Activated naive CD8-positive, alpha-beta T cell treated with anti-CD3 and anti-CD28 coated beads, Interleukin-2, amount 10 ng/mL, durations not matched to agents 7 days and 5 days (primary cell): ENCODE measurements around the gene TLE5. TPM values are rescaled to one million over a fixed set of nuclear protein-coding genes. Genes with fewer than 3 reads are reported as not detected.
"Not testable (repeated sequence)": the region's sequence is repeated elsewhere in the genome, so short reads cannot be mapped to it uniquely, and the experiment has no call there.

Experiments used
- ATAC-seq: fragments of 150-1000 bp; cut with Tn5 transposase; one replicate; pipeline ENCODE4 v1.10.0; 2021; ENCODE audit warnings: low read depth, moderate library complexity
- POLR2A ChIA-PET: fragments of 350-600 bp; sonication (Branson Sonifier 250); formaldehyde crosslinking; loops from one replicate; lab custom pipeline; 2021; ENCODE audit warnings: antibody characterized with exemption; lab: Charles Lee
- DNase-seq: peaks from one replicate; pipeline ENCODE4 v3.0.0; 2021
- H3K27ac Mint-ChIP-seq: one replicate; pipeline ENCODE4 v1.8.0; 2022; ENCODE audit warnings: mild to moderate bottlenecking, mixed read lengths
- H3K27me3 Mint-ChIP-seq: one replicate; pipeline ENCODE4 v1.8.0; 2022; ENCODE audit warnings: mild to moderate bottlenecking, moderate library complexity, mixed read lengths
- H3K36me3 Mint-ChIP-seq: one replicate; pipeline ENCODE4 v1.8.0; 2021; ENCODE audit warnings: mild to moderate bottlenecking, mixed read lengths
- H3K4me1 Mint-ChIP-seq: one replicate; pipeline ENCODE4 v1.8.0; 2021; ENCODE audit warnings: mixed read lengths
- H3K4me3 Mint-ChIP-seq: one replicate; pipeline ENCODE4 v1.8.0; 2022; ENCODE audit warnings: mild to moderate bottlenecking, moderate library complexity, mixed read lengths
- H3K9me3 Mint-ChIP-seq: one replicate; pipeline ENCODE4 v1.8.0; 2021; ENCODE audit warnings: mixed read lengths
- total RNA-seq, 2 experiments: library from RNA; stranded (reverse); gene quantifications; one replicate each; pipeline ENCODE4 v1.2.3, GENCODE V29; 2021

The TLE5 gene
- total RNA-seq, 2 experiments from 2014 or later: 697 to 718 TPM

GRCh38 chr19:3017923-3018322 lies 44.4 kb downstream of the TLE5 start:
- H3K4me3 Mint-ChIP-seq: no peak overlapping the region
- no peaks in the 10 kb centered on the region for H3K27me3 Mint-ChIP-seq
- H3K27ac Mint-ChIP-seq: no peak overlapping the region
- POLR2A ChIA-PET: interaction anchor here (0.8 kb wide), 1 partner anchor 294 kb away, joined by 4 read pairs; no protein-coding TSS in a partner anchor
- H3K4me1 Mint-ChIP-seq: no peaks in the 10 kb centered on the region
- ATAC-seq (no peak), DNase-seq (no peak)
- H3K36me3 Mint-ChIP-seq: no peaks in the 10 kb centered on the region
- H3K9me3 Mint-ChIP-seq: no peaks in the 10 kb centered on the region

GRCh38 chr19:3015126-3016057 lies 46.9 kb downstream of the TLE5 start:
- no peaks in the 10 kb centered on the region for H3K27me3 Mint-ChIP-seq
- ATAC-seq (no peak), DNase-seq (no peak)
- no peaks in the 10 kb centered on the region for H3K9me3 Mint-ChIP-seq
- H3K36me3 Mint-ChIP-seq: no peaks in the 10 kb centered on the region
- POLR2A ChIA-PET: interaction anchor here (1.4 kb wide), 1 partner anchor 12 kb away, joined by 3 read pairs; no protein-coding TSS in a partner anchor
- no peaks in the 10 kb centered on the region for H3K4me1 Mint-ChIP-seq
- H3K27ac Mint-ChIP-seq: no peak overlapping the region
- no peak overlapping the region for H3K4me3 Mint-ChIP-seq

GRCh38 chr19:3014135-3014534 lies 48.2 kb downstream of the TLE5 start:
- Mint-ChIP-seq H3K4me1 (no peaks in the 10 kb centered on the region), H3K36me3 (no peaks in the 10 kb centered on the region), H3K27ac (no peak overlapping the region), H3K4me3 (no peak overlapping the region), H3K9me3 (no peaks in the 10 kb centered on the region), H3K27me3 (no peaks in the 10 kb centered on the region)
- DNase-seq (no peak), ATAC-seq (no peak)
- POLR2A ChIA-PET: interaction anchor here (0.5 kb wide), 1 partner anchor 316 kb away, joined by 3 read pairs; no protein-coding TSS in a partner anchor

- ATAC-seq (no peak), DNase-seq (no peak)
- H3K36me3 Mint-ChIP-seq: no peaks in the 10 kb centered on the region
- H3K9me3 Mint-ChIP-seq: no peaks in the 10 kb centered on the region
- H3K27ac Mint-ChIP-seq: no peak overlapping the region
- H3K27me3 Mint-ChIP-seq: no peaks in the 10 kb centered on the region
- no peak overlapping the region for H3K4me3 Mint-ChIP-seq
- POLR2A ChIA-PET: no interaction called here
- no peaks in the 10 kb centered on the region for H3K4me1 Mint-ChIP-seq
Measured at GRCh38 chr19:3013263-3013725, 49.0 kb downstream of the TLE5 start.

- Mint-ChIP-seq H3K9me3 (no peaks in the 10 kb centered on the region), H3K36me3 (no peaks in the 10 kb centered on the region), H3K4me3 (no peak overlapping the region), H3K27ac (no peak overlapping the region), H3K4me1 (no peaks in the 10 kb centered on the region), H3K27me3 (no peaks in the 10 kb centered on the region)
- POLR2A ChIA-PET: no interaction called here
- ATAC-seq (no peak), DNase-seq (no peak)
Measured at GRCh38 chr19:3012621-3013262, 49.6 kb downstream of the TLE5 start.

GRCh38 chr19:3012059-3012458 lies 50.2 kb downstream of the TLE5 start:
- H3K4me3 Mint-ChIP-seq, H3K4me1 Mint-ChIP-seq, DNase-seq, H3K27ac Mint-ChIP-seq, H3K9me3 Mint-ChIP-seq, H3K27me3 Mint-ChIP-seq, POLR2A ChIA-PET, ATAC-seq, H3K36me3 Mint-ChIP-seq: not testable (repeated sequence)

GRCh38 chr19:3010871-3011270 lies 51.4 kb downstream of the TLE5 start:
- Mint-ChIP-seq H3K4me3 (no peak overlapping the region), H3K36me3 (no peaks in the 10 kb centered on the region), H3K27me3 (no peaks in the 10 kb centered on the region), H3K4me1 (no peaks in the 10 kb centered on the region), H3K27ac (no peak overlapping the region), H3K9me3 (no peaks in the 10 kb centered on the region)
- POLR2A ChIA-PET: no interaction called here
- ATAC-seq (no peak), DNase-seq (no peak)

GRCh38 chr19:3008994-3009393 lies 53.3 kb downstream of the TLE5 start:
- no peak for DNase-seq
- no peak for ATAC-seq
- POLR2A ChIA-PET: no interaction called here
- no peaks in the 10 kb centered on the region for H3K4me1 Mint-ChIP-seq
- H3K27me3 Mint-ChIP-seq: no peaks in the 10 kb centered on the region
- no peaks in the 10 kb centered on the region for H3K36me3 Mint-ChIP-seq
- no peaks in the 10 kb centered on the region for H3K9me3 Mint-ChIP-seq
- no peak overlapping the region for H3K27ac Mint-ChIP-seq
- no peak overlapping the region for H3K4me3 Mint-ChIP-seq

GRCh38 chr19:3007975-3008374 lies 54.3 kb downstream of the TLE5 start:
- H3K4me3 Mint-ChIP-seq: no peak overlapping the region
- ATAC-seq: no peak
- no peaks in the 10 kb centered on the region for H3K4me1 Mint-ChIP-seq
- no peaks in the 10 kb centered on the region for H3K36me3 Mint-ChIP-seq
- no peak for DNase-seq
- POLR2A ChIA-PET: interaction anchor here (0.6 kb wide), 1 partner anchor 103 kb away, joined by 3 read pairs; no protein-coding TSS in a partner anchor
- H3K27me3 Mint-ChIP-seq: no peaks in the 10 kb centered on the region
- no peaks in the 10 kb centered on the region for H3K9me3 Mint-ChIP-seq
- H3K27ac Mint-ChIP-seq: no peak overlapping the region

GRCh38 chr19:3006075-3006767 lies 56.1 kb downstream of the TLE5 start:
- DNase-seq: no peak
- H3K27ac Mint-ChIP-seq: no peak overlapping the region
- POLR2A ChIA-PET: no interaction called here
- H3K27me3 Mint-ChIP-seq: no peaks in the 10 kb centered on the region
- no peak for ATAC-seq
- H3K36me3 Mint-ChIP-seq: no peaks in the 10 kb centered on the region
- H3K9me3 Mint-ChIP-seq: no peaks in the 10 kb centered on the region
- no peak overlapping the region for H3K4me3 Mint-ChIP-seq
- no peaks in the 10 kb centered on the region for H3K4me1 Mint-ChIP-seq

- Mint-ChIP-seq H3K27me3 (no peaks in the 10 kb centered on the region), H3K4me1 (no peaks in the 10 kb centered on the region), H3K9me3 (no peaks in the 10 kb centered on the region), H3K4me3 (no peak overlapping the region), H3K27ac (no peak overlapping the region), H3K36me3 (no peaks in the 10 kb centered on the region)
- DNase-seq (no peak), ATAC-seq (no peak)
- POLR2A ChIA-PET: interaction anchor here (0.6 kb wide), 1 partner anchor 42 kb away, joined by 3 read pairs; no protein-coding TSS in a partner anchor
Measured at GRCh38 chr19:3005345-3005744, 57.0 kb downstream of the TLE5 start.

GRCh38 chr19:3004522-3004921 lies 57.8 kb downstream of the TLE5 start:
- no peak overlapping the region for H3K27ac Mint-ChIP-seq
- no peak for DNase-seq
- ATAC-seq: no peak
- POLR2A ChIA-PET: no interaction called here
- H3K4me3 Mint-ChIP-seq: no peak overlapping the region
- H3K4me1 Mint-ChIP-seq: no peaks in the 10 kb centered on the region
- no peaks in the 10 kb centered on the region for H3K9me3 Mint-ChIP-seq
- no peaks in the 10 kb centered on the region for H3K36me3 Mint-ChIP-seq
- H3K27me3 Mint-ChIP-seq: no peaks in the 10 kb centered on the region

GRCh38 chr19:3003046-3003445 lies 59.2 kb downstream of the TLE5 start:
- Mint-ChIP-seq H3K4me3 (no peak overlapping the region), H3K4me1 (no peaks in the 10 kb centered on the region), H3K27me3 (no peaks in the 10 kb centered on the region), H3K27ac (no peak overlapping the region), H3K36me3 (no peaks in the 10 kb centered on the region), H3K9me3 (no peaks in the 10 kb centered on the region)
- POLR2A ChIA-PET: interaction anchor here (1.1 kb wide), 1 partner anchor 12 kb away, joined by 3 read pairs; no protein-coding TSS in a partner anchor
- ATAC-seq (no peak), DNase-seq (no peak)
